ENCODE results near the gene SLC39A12.

Gene SLC39A12

DNA sequence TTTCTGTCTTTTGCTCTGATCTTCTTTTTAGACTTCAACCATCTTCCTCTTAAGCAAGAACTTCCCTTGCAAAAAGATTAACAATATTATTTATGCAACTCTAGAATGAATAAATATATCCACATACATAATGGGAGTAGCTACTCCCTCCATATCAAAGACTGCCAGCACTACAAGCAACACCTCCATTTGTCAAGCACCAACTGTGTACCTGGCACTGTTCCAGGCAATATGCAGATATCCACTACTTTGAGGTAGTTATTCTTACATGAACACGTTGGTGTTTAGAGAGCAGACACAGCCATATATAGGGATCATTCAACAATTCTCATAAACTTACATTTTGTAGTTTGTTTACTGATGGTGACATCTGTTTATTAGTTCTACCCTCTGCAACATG lies 104.9 kb downstream of the SLC39A12 start:
- DNase-seq (ENCODE audit: low read depth), result no peak

DNA sequence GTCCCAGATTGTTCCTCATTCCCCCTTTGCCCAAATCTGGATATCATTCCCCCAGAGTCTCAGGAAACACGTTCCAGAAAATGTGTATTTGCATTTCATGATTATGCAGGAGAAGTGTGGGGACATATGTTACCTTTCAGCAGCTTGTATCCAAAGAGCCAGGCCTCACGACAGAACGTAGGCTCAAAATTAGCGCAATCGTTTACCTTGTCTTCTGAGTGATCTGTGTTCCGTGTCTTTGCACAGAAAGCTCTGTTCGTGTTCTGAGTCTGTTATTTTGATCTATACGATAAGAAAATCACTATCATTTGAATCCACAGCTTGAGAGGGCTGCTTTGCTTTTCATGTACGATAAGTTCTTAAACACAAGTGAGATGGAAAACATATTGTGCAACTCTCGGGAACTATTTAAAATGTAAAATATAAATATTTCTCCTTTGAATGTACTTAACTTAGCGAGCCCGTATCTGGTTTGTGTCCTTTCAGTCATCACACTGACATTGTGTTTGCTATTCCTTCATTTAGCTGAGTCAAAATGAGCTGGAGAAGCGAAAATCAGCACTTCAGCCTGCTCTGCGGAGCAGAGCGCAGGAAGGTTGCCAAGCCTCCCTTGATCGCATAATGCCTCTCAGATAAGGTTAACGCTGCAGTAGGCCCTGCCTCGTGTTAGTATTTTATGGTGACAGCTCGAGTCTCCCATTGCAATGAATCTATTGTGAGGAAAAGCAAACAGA lies 108.3 kb downstream of the SLC39A12 start:
- no peak for DNase-seq (ENCODE audit: low read depth)

DNA sequence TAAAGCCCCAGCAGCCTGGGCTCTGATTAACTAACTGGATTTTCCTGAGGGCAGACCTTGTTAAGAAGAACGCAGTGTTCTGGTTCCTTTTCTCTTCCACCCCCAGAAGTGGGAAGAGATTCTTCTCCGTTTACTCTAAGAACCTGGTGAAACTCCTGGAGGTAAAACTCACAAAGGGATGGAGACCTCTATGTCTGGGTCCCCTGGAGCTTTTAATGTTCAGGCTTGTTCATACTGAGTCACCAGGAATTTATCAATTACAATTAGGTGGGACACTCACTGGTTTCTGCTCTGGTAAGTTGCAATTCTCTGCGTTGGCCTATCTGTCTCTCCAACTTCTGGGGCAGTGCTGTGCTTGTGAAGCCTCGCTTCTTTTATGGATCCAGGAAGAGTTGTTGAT lies 115.2 kb downstream of the SLC39A12 start:
- DNase-seq (ENCODE audit: low read depth), result no peak

DNA sequence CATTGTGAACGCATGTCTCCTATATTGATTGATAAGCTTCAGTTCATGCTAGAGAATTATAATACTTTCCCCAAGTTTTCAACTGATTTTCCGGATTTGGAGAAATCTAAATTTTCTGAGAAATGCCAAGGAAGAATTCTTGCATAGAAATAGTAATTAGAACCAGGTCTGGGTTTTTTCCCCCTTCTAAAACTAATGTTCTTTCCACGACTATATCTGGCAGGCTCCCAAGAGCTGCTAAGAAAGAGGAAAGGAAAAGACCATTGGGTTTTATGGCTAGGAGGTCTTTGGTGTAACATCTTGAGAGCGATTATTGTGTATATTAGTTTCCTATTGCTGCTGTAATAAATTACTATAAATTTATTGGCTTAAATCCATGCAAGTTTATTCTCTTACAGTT lies 116.7 kb downstream of the SLC39A12 start:
- no peak for DNase-seq (ENCODE audit: low read depth)

DNA sequence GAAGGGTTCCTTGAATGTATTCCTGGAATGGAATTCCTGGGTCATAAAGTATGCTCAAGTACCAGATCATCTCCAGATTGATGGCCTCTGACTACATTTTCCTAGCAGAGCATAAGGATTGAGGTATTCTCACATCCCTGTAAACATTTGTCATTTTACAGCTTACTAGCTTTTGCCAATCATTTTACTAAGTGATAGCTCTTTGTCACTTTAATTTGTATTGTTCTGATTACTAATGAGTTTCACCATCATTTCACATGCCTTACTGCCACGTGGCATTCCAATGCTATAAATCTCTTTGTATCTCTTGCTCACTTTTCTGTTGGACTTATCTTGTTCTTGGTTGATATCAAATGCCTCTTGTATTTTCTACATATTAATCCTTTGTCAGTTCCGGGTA lies 119.9 kb downstream of the SLC39A12 start:
- DNase-seq (ENCODE audit: low read depth), result no peak

DNA sequence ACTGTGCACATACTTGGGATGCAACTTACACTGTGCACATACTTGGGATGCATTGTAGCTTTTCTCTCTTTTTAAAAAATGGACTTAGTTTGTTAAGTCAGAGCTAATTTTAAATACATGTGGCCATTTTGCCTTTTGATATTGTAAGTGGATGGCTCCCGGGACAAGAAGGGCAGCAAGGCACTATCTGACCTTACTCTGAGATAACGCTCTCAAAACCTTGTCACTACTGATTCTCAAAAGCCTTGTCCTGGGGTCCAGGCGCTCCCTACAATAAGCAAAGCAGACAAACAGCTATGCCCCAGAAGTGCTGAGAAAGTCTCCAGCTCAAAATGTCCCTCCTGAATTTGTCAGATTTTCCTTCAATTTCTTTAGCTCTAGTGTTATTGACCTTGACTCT lies 121.6 kb downstream of the SLC39A12 start:
- DNase-seq (ENCODE audit: low read depth), result no peak

DNA sequence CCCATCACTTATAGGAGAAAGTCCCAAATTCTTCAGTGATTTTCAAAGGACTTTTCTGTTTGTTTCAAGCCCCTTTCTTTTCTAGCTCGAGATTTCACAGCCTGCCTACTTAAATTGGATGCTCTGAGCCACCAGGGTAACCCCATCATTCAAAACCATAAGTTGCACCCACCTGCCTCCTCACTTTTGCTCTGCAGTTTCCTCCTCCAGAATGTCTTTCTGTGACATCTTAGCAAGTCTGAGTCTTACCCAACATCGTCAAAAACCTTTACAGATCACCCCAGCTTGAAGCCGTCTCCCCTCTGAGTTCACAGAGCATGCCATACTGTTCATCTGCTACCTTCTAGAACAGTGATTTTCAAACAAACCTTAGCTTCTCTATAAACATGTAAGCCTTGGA lies 124.2 kb downstream of the SLC39A12 start:
- DNase-seq (ENCODE audit: low read depth), result no peak

DNA sequence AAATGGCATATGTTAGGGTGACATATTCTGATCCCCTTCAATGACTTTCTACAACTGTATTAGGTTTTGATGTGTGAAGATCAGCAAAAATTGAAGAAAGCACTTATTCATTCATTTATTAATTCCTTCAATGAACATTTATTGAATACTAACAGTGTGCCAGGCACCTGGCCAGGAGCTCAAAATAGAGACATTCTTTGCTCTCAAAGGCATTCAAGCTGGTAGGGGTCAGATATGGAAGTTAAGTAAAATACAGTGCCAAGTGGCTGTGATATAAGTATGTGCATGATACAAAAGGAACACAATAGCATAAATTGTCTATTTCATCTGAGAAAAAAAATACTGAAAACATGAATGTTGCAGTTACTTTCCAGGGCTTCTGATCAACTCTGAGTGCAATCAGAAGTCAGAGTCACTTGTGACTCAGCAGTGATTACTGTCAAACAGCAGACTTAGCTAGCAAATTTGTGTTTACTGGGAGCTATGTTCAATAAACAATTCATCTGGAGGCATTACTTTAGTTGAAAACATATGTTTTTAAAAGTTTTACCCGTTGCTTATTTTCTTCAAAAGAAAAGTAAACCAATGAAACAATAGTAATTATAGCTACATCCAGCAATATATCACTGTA lies 128.1 kb downstream of the SLC39A12 start:
- no peak for DNase-seq (ENCODE audit: low read depth)

DNA sequence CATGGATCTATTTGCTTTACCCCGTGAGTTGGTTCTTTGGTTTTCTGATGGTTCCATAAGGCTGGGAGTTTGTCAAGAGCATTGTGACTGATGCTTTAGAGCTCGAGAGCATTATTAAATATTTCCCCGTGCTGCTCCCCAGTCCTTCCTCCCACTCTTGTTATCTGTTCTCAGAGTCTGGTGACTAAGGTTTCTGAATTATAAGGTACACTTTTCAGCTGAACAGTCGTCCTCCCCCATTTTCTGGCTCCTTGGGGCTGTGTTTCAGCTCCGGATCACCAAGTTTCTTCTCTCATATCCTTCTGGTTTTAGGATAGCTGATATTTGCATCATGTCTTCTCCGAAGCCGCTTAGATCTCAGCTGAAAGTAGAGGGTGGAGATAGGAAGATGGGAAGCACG lies 130.7 kb downstream of the SLC39A12 start:
- DNase-seq (ENCODE audit: low read depth), result no peak

DNA sequence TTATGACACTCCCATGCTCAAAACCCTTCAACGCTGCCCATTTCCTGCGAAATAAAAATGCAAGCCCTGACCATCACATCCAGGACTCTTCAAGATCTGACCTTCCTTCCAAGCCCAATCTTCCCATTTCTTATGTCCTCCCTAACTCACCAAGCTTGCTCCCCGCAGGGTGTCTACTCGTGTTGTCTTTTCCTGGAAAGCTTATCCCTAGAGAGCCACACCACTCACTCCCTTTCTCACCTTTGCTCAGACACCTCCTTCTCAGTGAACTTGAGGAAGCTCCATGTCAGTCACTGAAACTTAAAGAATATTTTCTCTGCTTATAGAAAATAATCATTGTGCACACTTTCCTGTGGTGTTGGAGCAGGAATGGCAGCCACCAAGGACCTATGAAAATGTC lies 134.1 kb downstream of the SLC39A12 start:
- no peak for DNase-seq (ENCODE audit: low read depth)

DNA sequence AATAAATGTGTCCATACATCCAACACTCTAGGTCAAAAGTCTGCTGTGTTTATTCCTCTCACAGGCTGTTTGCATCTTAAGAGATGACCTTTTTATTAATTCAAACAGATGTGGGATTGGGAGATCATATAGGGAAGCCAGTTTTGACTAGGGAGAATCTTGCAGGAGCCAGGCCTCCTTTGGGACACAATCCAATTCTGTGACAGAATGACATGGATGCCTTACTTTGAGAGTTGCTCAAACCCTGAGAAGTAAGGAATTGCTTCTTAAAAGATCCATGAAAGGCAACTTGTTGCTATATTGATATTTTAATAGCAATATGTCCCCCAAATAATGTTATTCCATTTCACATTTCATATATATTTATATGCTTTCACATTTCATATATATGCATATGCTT lies 135.0 kb downstream of the SLC39A12 start:
- DNase-seq (ENCODE audit: low read depth), result no peak

DNA sequence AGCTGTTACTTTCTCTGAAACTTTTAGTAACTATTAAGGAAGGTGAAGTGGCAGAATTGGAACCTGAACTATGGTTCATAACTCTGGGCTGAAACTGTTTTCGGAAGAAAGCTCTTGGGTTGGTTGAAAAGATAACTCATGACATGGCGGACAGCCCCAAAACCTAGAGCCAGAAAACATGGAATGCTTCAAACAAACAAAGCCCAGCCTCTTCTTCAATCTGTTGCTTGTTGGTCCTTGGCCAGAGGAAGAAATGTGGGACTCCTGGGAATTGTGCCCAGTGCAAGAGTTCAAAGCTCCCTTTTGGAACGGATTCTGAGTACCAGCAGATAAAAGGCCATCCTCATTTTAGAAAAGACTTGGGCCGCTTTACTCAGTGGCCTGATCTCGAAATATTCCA lies 135.6 kb downstream of the SLC39A12 start:
- no peak for DNase-seq (ENCODE audit: low read depth)

Measured in T follicular helper cell (primary cell).